Tibial nerve (tissue), 4 donors: ENCODE results near the gene NEGR1. TPM values are rescaled to one million over a fixed set of nuclear protein-coding genes. Genes with fewer than 3 reads are reported as not detected.

ENCODE experiments used
- DNase-seq, 2 donors: peaks; one replicate each; pipeline ENCODE4 v3.0.0-alpha.2; 2019; ENCODE audit warnings: low spot score in 2 of 2
- H3K27ac ChIP-seq, 4 donors: fragments of 200-600 bp; sonication (generic) in 3 of 4; one replicate each; pipeline ENCODE4 v1.5.1; 2017 to 2019; ENCODE audit warnings: mild to moderate bottlenecking in 1 of 4
- H3K27me3 ChIP-seq, 2 donors: fragments of 200-600 bp; sonication (generic) in 1 of 2; one replicate each; pipeline versions ENCODE4 v1.5.1 to v1.6.0; 2017 to 2019
- H3K36me3 ChIP-seq, 3 donors: fragments of 200-600 bp; sonication (generic); one replicate each; pipeline ENCODE4 v1.5.1; 2018 to 2019
- H3K4me1 ChIP-seq, 4 donors: fragments of 200-600 bp; sonication (generic) in 3 of 4; one replicate each; pipeline ENCODE4 v1.5.1; 2017 to 2019
- H3K4me3 ChIP-seq, 4 donors: fragments of 200-600 bp; sonication (generic) in 3 of 4; one replicate each; pipeline ENCODE4 v1.5.1; 2017 to 2019; ENCODE audit warnings: mild to moderate bottlenecking in 1 of 4, moderate library complexity in 1 of 4
- H3K9me3 ChIP-seq, 4 donors: fragments of 200-600 bp; sonication (generic) in 3 of 4; one replicate each; pipeline ENCODE4 v1.5.1; 2017 to 2019
- EP300 ChIP-seq, 2 donors: sonication (generic); formaldehyde crosslinking; IDR thresholded peaks; one replicate each; pipeline ENCODE4 v1.6.1; 2017; ENCODE audit warnings: antibody characterized with exemption in 2 of 2, mild to moderate bottlenecking in 1 of 2
- POLR2A ChIP-seq, 2 donors: fragments of 450-650 bp; IDR thresholded peaks; one replicate each; pipeline ENCODE4 v1.6.1; 2017; ENCODE audit warnings: antibody characterized with exemption in 2 of 2, mild to moderate bottlenecking in 2 of 2, moderate library complexity in 2 of 2
- WGBS, 2 donors: methylation state at CpG; one replicate each; pipeline ENCODE4 v1.1.5; 2018; 5-methylcytosine and 5-hydroxymethylcytosine counted together
- total RNA-seq, 4 donors: library from RNA; depleted of rRNA; stranded (reverse); fragments of >200 nt; gene quantifications; one replicate each; pipeline ENCODE4 v1.1.0, GENCODE V29; 2016
- TF ChIP-seq, protein P1 (sequence below), 5 experiments: fragments of 200-600 bp in 3 of 5; fragments of 450-650 bp in 2 of 5; sonication (generic) in 3 of 5; IDR thresholded peaks; one replicate each; pipeline ENCODE4 v1.5.1; 2016 to 2019; ENCODE audit warnings: antibody characterized with exemption in 5 of 5, mild to moderate bottlenecking in 3 of 5, moderate library complexity in 2 of 5

Gene NEGR1
- total RNA-seq, 4 donors from 2014 or later, result 46.0 to 58.2 (median 52.4) TPM

DNA sequence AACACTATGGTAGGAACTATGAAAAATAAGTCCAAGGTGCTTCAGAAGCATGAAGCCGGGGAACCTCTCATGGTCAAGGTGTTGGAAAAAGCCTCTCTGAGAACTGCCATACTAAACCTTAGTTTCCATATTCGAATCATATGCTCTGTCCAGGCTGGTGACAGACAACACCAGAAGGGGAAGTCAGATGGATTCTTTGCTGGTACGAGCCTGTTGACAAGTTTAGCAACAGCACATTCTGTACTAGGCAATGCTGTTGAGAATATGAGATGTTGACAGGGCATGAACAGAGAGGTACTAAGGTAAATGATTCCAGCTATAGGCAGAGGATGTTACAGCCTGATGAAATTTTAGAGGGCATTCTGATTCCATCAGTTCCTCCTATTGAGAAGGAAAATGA is 740.2 kb downstream of the NEGR1 start:
- Histone ChIP-seq H3K27me3 (no peaks in the 10 kb centered on the region), H3K27ac (no peak overlapping the region), H3K4me1 (no peaks in the 10 kb centered on the region), H3K9me3 (no peaks in the 10 kb centered on the region), H3K4me3 (no peak overlapping the region), H3K36me3 (no peaks in the 10 kb centered on the region)
- DNase-seq, result no peak
- no peak for TF ChIP-seq EP300 (IDR thresholded peaks at IDR 0.05)
- TF ChIP-seq POLR2A (IDR thresholded peaks at IDR 0.05), result no peak
- TF ChIP-seq, protein P1, sequence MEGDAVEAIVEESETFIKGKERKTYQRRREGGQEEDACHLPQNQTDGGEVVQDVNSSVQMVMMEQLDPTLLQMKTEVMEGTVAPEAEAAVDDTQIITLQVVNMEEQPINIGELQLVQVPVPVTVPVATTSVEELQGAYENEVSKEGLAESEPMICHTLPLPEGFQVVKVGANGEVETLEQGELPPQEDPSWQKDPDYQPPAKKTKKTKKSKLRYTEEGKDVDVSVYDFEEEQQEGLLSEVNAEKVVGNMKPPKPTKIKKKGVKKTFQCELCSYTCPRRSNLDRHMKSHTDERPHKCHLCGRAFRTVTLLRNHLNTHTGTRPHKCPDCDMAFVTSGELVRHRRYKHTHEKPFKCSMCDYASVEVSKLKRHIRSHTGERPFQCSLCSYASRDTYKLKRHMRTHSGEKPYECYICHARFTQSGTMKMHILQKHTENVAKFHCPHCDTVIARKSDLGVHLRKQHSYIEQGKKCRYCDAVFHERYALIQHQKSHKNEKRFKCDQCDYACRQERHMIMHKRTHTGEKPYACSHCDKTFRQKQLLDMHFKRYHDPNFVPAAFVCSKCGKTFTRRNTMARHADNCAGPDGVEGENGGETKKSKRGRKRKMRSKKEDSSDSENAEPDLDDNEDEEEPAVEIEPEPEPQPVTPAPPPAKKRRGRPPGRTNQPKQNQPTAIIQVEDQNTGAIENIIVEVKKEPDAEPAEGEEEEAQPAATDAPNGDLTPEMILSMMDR (IDR thresholded peaks at IDR 0.05), result no peak
- WGBS, 2 donors, result 72 to 78% methylated on average over 3 of the region's 3 CpGs

DNA sequence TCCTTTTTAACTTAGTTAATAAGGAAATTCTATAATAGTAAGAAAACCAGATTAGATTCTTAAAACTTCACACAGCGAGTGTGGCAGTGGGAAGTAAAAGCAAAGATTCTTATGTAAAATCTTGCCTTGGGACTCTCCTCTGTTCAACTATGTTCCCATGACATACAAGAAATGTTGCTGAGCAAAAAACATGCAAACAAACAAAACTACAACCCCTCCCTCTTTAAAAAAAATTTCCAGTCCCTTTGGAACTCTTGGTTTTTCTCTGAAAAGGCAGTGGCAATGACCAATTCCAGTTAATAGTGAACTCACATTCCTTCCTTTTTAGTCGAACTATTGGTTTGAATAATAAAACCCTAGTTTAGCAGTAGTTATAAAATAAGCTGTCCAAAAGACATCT is 748.4 kb downstream of the NEGR1 start:
- Histone ChIP-seq H3K27ac (no peak overlapping the region), H3K36me3 (no peaks in the 10 kb centered on the region), H3K4me1 (no peaks in the 10 kb centered on the region), H3K4me3 (no peak overlapping the region), H3K9me3 (no peaks in the 10 kb centered on the region), H3K27me3 (no peaks in the 10 kb centered on the region)
- DNase-seq, result no peak
- TF ChIP-seq, protein P1 (IDR thresholded peaks at IDR 0.05), result no peak
- TF ChIP-seq POLR2A (IDR thresholded peaks at IDR 0.05), result no peak
- TF ChIP-seq EP300 (IDR thresholded peaks at IDR 0.05), result no peak
- 61 to 62% methylated on average over 2 of the region's 2 CpGs for WGBS, 2 donors

DNA sequence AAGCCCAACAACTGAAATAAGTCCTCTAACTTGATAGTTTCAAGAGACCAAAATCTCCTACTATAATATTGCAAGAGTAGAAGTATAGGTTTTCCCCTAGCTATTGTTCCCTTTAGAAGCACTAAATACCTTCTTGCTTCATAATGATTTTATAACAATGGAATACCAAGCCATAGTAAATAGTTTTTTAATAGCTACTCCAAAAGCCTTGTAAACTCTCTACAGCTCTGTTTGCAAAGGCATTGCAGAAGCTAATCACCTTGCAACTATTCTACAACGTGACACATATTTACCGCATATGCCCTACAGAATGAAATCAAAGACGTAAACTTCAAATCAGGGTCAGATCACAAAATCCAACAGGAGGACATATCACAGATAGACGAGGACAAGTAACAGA is 750.0 kb downstream of the NEGR1 start:
- no peak for TF ChIP-seq POLR2A (IDR thresholded peaks at IDR 0.05)
- no peak for TF ChIP-seq EP300 (IDR thresholded peaks at IDR 0.05)
- TF ChIP-seq, protein P1 (IDR thresholded peaks at IDR 0.05), result no peak
- H3K27me3 ChIP-seq, result no peaks in the 10 kb centered on the region

DNA sequence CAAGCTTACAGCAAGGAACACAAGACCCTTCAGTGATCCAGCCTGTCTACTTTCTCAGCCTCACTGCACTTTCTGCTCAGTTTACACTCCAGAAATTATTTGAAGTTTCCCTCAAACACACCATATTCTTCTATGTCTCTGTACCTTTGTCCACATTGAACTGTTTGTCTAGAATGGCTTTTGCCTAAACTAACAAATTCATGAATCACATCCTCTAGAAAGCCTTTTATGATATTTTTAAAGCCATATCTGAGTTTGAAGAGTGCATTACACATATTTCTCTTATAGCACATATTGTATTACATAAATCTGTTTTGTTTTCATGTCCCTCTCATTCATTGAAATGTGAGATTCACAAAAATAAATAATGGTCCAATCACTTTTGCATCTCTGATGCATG is 755.5 kb downstream of the NEGR1 start:
- TF ChIP-seq EP300 (IDR thresholded peaks at IDR 0.05), result no peak
- TF ChIP-seq POLR2A (IDR thresholded peaks at IDR 0.05), result no peak
- no peaks in the 10 kb centered on the region for H3K36me3 ChIP-seq
- no peaks in the 10 kb centered on the region for H3K27me3 ChIP-seq
- no peak overlapping the region for H3K27ac ChIP-seq
- no peak overlapping the region for H3K4me3 ChIP-seq
- H3K9me3 ChIP-seq, result no peaks in the 10 kb centered on the region
- H3K4me1 ChIP-seq, result no peaks in the 10 kb centered on the region
- no peak for DNase-seq

More for the DNA sequence above, 750.0 kb downstream of the NEGR1 start:
- Histone ChIP-seq H3K4me1 (no peaks in the 10 kb centered on the region), H3K9me3 (no peaks in the 10 kb centered on the region), H3K4me3 (no peak overlapping the region), H3K36me3 (no peaks in the 10 kb centered on the region), H3K27ac (no peak overlapping the region)
- WGBS, 2 donors, result 85 to 88% methylated on average over 4 of the region's 4 CpGs
- DNase-seq, result no peak

DNA sequence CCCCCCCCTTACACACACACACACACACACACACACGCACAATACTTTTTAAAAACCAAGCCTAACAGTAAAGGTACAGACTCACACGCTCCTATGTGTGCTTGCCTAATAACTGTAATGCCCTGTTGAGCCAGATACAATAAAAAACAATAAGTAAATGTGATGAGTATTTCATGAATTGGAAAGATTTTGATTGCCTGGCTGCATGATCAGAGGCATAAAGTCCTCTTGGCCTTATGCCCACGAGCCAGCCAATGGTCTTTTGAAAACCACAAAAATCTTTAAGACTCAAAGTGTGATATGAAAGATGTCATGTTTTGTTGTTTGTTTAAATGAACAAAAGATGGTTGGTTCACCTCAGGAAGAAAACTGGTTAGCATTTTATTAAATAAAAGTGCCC is 759.6 kb downstream of the NEGR1 start:
- Histone ChIP-seq H3K9me3 (no peaks in the 10 kb centered on the region), H3K36me3 (no peaks in the 10 kb centered on the region), H3K27ac (no peak overlapping the region), H3K4me3 (no peak overlapping the region), H3K27me3 (no peaks in the 10 kb centered on the region), H3K4me1 (no peaks in the 10 kb centered on the region)
- DNase-seq, result no peak
- TF ChIP-seq EP300 (IDR thresholded peaks at IDR 0.05), result no peak
- TF ChIP-seq, protein P1 (IDR thresholded peaks at IDR 0.05), result no peak
- TF ChIP-seq POLR2A (IDR thresholded peaks at IDR 0.05), result no peak
- WGBS, 2 donors, result 60 to 64% methylated on average over 3 of the region's 3 CpGs

DNA sequence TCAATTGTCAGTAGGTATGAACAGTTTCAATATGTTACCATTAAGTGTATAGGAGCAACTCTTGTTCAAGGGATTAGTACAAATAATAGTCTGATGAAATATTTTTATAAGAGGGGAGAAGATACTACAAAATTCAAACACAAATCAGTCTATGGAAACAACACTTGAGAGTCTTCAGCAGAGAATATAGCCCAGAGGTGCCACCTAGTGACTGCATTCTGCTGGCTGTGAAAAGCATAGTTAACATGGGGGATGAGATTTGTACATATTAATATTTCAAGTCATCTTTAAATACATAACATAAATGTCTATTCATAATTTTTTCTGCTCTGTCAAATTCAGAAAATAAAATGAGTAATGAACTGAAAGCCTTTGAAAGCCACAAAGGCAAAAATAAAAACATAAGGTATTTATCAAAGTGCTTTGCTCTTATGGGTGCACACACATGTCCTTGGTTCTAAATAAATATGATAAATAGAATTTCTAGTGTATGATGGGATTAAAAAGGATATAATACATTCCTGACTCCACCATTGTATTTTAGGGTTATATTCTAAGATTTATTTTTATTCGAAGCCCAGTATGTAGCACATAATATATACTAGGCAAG is 760.6 kb downstream of the NEGR1 start:
- Histone ChIP-seq H3K9me3 (no peaks in the 10 kb centered on the region), H3K27me3 (no peaks in the 10 kb centered on the region), H3K27ac (no peak overlapping the region), H3K4me3 (no peak overlapping the region), H3K36me3 (no peaks in the 10 kb centered on the region), H3K4me1 (no peaks in the 10 kb centered on the region)
- TF ChIP-seq, protein P1 (IDR thresholded peaks at IDR 0.05), result peak in 4 of 5 experiments; percentile 24 to 41 (median 36)
- no peak for TF ChIP-seq POLR2A (IDR thresholded peaks at IDR 0.05)
- WGBS, 2 donors, result 92 to 97% methylated on average over 1 of the region's 1 CpG
- DNase-seq, result peak in 1 of 2 donors; percentile 55
